ENCODE results near the gene TTC3.
"Not testable (repeated sequence)": the region's sequence is repeated elsewhere in the genome, so short reads cannot be mapped to it uniquely, and the experiment has no call there.

TTC3 gene

GRCh38 chr21:37106998-37107397, 33.9 kb downstream of the TTC3 start:
- H3K27ac ChIP-seq (replicated peaks), result no peak overlapping the region
- no peak for TF ChIP-seq GABPA (IDR thresholded peaks at IDR 0.05; ENCODE audit: low read depth)
- no peak for TF ChIP-seq POLR2AphosphoS5 (IDR thresholded peaks at IDR 0.05; ENCODE audit: low read depth)
- TF ChIP-seq SPI1 (IDR thresholded peaks at IDR 0.05; ENCODE audit: borderline replicate concordance, low read depth), result no peak
- TF ChIP-seq, protein P1, sequence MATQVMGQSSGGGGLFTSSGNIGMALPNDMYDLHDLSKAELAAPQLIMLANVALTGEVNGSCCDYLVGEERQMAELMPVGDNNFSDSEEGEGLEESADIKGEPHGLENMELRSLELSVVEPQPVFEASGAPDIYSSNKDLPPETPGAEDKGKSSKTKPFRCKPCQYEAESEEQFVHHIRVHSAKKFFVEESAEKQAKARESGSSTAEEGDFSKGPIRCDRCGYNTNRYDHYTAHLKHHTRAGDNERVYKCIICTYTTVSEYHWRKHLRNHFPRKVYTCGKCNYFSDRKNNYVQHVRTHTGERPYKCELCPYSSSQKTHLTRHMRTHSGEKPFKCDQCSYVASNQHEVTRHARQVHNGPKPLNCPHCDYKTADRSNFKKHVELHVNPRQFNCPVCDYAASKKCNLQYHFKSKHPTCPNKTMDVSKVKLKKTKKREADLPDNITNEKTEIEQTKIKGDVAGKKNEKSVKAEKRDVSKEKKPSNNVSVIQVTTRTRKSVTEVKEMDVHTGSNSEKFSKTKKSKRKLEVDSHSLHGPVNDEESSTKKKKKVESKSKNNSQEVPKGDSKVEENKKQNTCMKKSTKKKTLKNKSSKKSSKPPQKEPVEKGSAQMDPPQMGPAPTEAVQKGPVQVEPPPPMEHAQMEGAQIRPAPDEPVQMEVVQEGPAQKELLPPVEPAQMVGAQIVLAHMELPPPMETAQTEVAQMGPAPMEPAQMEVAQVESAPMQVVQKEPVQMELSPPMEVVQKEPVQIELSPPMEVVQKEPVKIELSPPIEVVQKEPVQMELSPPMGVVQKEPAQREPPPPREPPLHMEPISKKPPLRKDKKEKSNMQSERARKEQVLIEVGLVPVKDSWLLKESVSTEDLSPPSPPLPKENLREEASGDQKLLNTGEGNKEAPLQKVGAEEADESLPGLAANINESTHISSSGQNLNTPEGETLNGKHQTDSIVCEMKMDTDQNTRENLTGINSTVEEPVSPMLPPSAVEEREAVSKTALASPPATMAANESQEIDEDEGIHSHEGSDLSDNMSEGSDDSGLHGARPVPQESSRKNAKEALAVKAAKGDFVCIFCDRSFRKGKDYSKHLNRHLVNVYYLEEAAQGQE (IDR thresholded peaks at IDR 0.05; ENCODE audit: insufficient replicate concordance, low read depth), result no peak
- TF ChIP-seq CTCF (IDR thresholded peaks at IDR 0.05; ENCODE audit: insufficient read depth, low read length), result no peak
- no peak overlapping the region for H3K4me3 ChIP-seq (replicated peaks; ENCODE audit: insufficient read depth, low read length)
- no peaks in the 10 kb centered on the region for H3K27me3 ChIP-seq (ENCODE audit: insufficient read depth, poor library complexity, severe bottlenecking)
- DNase-seq (ENCODE audit: low read depth in 1 of 2, low spot score in 1 of 2), result no peak

DNA sequence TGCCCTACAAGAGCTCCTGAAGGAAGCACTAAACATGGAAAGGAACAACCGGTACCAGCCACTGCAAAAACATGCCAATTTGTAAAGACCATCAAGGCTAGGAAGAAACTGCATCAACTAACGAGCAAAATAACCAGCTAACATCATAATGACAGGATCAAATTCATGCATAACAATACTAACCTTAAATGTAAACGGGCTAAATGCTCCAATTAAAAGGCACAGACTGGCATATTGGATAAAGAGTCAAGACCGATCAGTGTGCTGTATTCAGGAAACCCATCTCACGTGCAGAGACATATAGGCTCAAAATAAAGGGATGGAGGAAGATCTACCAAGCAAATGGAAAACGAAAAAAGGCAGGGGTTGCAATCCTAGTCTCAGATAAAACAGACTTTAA, 38.0 kb downstream of the TTC3 start:
- not testable (repeated sequence) for H3K27ac ChIP-seq (replicated peaks)

DNA sequence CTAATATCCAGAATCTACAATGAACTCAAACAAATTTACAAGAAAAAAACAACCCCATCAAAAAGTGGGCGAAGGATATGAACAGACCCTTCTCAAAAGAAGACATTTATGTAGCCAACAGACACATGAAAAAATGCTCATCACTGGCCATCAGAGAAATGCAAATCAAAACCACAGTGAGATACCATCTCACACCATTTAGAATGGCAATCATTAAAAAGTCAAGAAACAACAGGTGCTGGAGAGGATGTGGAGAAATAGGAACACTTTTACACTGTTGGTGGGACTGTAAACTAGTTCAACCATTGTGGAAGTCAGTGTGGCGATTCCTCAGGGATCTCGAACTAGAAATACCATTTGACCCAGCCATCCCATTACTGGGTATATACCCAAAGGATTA, 41.2 kb downstream of the TTC3 start:
- H3K27me3 ChIP-seq (ENCODE audit: insufficient read depth, poor library complexity, severe bottlenecking); H3K27ac ChIP-seq (replicated peaks); DNase-seq (ENCODE audit: low read depth in 1 of 2, low spot score in 1 of 2); H3K4me3 ChIP-seq (replicated peaks; ENCODE audit: insufficient read depth, low read length): not testable (repeated sequence)

More for the DNA sequence above, 38.0 kb downstream of the TTC3 start:
- not testable (repeated sequence) for H3K4me3 ChIP-seq (replicated peaks; ENCODE audit: insufficient read depth, low read length); H3K27me3 ChIP-seq (ENCODE audit: insufficient read depth, poor library complexity, severe bottlenecking); DNase-seq (ENCODE audit: low read depth in 1 of 2, low spot score in 1 of 2)

DNA sequence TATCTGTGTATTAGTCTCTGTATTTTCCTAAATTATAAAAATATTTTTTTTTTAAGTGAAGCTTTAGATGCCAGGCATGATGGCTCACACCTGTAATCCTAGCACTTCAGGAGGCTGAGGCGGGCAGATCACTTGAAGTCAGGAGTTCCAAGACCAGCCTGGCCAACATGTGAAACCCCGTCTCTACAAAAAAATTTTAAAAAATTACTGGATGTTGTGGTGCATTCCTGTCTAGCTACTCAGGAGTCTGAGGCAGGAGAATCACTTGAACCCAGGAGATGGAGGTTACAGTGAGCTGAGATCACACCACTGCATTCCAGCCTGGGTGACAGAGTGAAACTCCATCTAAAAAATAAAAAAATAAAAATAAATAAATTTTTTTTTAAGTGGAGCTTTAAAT, 43.4 kb downstream of the TTC3 start:
- not testable (repeated sequence) for H3K4me3 ChIP-seq (replicated peaks; ENCODE audit: insufficient read depth, low read length); H3K27ac ChIP-seq (replicated peaks); H3K27me3 ChIP-seq (ENCODE audit: insufficient read depth, poor library complexity, severe bottlenecking); DNase-seq (ENCODE audit: low read depth in 1 of 2, low spot score in 1 of 2)

DNA sequence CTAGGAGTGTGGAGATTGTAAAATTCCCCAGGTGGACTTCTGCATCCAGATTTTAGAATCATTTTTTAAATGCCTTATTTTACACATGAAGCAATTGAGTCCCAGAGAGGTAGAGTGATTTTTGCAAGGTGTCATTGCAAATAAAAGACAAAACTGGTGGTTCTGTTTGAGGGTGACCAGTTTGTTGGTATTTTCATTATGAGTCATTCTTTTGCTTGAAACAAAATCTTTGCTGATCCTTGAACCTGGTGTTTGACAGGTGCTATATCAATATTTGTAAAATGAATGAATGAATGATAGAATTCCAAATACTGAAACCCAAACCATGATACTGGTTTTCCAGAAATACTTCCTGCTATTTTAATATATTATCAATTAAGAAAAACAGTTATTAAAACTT, 44.1 kb downstream of the TTC3 start:
- H3K27ac ChIP-seq (replicated peaks), result no peak overlapping the region
- H3K4me3 ChIP-seq (replicated peaks; ENCODE audit: insufficient read depth, low read length), result no peak overlapping the region

More for the DNA sequence above, 44.1 kb downstream of the TTC3 start:
- TF ChIP-seq, protein P1 (IDR thresholded peaks at IDR 0.05; ENCODE audit: insufficient replicate concordance, low read depth), result no peak
- TF ChIP-seq CTCF (IDR thresholded peaks at IDR 0.05; ENCODE audit: insufficient read depth, low read length) (no peak), GABPA (IDR thresholded peaks at IDR 0.05; ENCODE audit: low read depth) (no peak), SPI1 (IDR thresholded peaks at IDR 0.05; ENCODE audit: borderline replicate concordance, low read depth) (no peak), POLR2AphosphoS5 (IDR thresholded peaks at IDR 0.05; ENCODE audit: low read depth) (no peak)
- no peaks in the 10 kb centered on the region for H3K27me3 ChIP-seq (ENCODE audit: insufficient read depth, poor library complexity, severe bottlenecking)
- DNase-seq (ENCODE audit: low read depth in 1 of 2, low spot score in 1 of 2), result no peak

Measured in HL-60 (cell line).